ENCODE results near the gene FCHO2.

- TF ChIP-seq CTCF (IDR thresholded peaks at IDR 0.05; ENCODE audit: low read length) (0 out of 2 replicates have a peak, but pooled peaks have one; percentile 9), EZH2 (IDR thresholded peaks at IDR 0.05; ENCODE audit: borderline replicate concordance, low read length) (no peak)
Observed at GRCh38 chr5:73027361-73027760, 71.5 kb downstream of the FCHO2 start.
